DMS 273 treated with DMSO at 0.1 percent for 48 hours (cell line): ENCODE results near the gene STX2.
"Not testable (repeated sequence)": the region's sequence is repeated elsewhere in the genome, so short reads cannot be mapped to it uniquely, and the experiment has no call there.

Source experiments
- DNase-seq: peaks from one replicate; lab custom pipeline; 2025; lab: John Stamatoyannopoulos, UW

The STX2 gene

DNA sequence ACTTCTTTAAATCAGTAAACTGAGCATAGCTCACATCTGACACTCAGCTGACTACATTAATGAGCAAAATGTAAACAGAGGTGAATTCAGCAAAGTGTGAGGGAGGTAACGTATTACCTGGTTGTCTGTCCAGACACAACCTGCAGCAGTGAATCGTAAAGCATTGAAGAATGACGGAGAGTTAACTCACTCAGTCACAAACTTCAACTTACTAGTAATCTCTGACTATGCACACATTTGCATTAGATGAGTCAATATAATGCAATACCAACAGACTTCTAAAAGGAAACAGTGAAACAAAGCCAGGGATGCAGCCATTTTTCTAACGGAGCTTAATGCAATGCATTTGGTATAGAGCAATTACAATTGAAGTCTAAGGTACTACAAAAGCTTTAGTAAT lies 40.0 kb downstream of the STX2 start:
- no peak for DNase-seq

- no peak for DNase-seq
These were observed 41.9 kb downstream of the STX2 start for GRCh38 chr12:130796985-130797686.

GRCh38 chr12:130795906-130796305 lies 43.1 kb downstream of the STX2 start:
- DNase-seq: no peak

DNA sequence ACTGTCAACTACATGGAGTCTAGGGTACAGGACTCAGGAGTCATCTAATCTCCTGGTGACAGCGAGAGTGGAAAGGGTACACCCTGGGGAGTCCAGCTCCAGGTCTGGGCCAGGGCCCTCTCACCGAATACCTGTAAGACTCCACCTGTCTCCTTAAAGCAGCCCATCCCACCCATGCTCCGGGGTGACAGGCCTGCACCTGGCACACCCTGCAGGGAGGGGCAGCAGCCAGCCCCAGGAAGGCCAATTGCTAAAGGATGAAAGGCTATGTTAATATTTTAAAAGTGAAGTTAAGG lies 45.5 kb downstream of the STX2 start:
- no peak for DNase-seq

- no peak for DNase-seq
These were observed 46.1 kb downstream of the STX2 start for GRCh38 chr12:130792821-130793553.

- no peak for DNase-seq
These were observed 47.4 kb downstream of the STX2 start for GRCh38 chr12:130791629-130792028.

GRCh38 chr12:130788515-130788914 lies 50.5 kb downstream of the STX2 start:
- DNase-seq: no peak

DNA sequence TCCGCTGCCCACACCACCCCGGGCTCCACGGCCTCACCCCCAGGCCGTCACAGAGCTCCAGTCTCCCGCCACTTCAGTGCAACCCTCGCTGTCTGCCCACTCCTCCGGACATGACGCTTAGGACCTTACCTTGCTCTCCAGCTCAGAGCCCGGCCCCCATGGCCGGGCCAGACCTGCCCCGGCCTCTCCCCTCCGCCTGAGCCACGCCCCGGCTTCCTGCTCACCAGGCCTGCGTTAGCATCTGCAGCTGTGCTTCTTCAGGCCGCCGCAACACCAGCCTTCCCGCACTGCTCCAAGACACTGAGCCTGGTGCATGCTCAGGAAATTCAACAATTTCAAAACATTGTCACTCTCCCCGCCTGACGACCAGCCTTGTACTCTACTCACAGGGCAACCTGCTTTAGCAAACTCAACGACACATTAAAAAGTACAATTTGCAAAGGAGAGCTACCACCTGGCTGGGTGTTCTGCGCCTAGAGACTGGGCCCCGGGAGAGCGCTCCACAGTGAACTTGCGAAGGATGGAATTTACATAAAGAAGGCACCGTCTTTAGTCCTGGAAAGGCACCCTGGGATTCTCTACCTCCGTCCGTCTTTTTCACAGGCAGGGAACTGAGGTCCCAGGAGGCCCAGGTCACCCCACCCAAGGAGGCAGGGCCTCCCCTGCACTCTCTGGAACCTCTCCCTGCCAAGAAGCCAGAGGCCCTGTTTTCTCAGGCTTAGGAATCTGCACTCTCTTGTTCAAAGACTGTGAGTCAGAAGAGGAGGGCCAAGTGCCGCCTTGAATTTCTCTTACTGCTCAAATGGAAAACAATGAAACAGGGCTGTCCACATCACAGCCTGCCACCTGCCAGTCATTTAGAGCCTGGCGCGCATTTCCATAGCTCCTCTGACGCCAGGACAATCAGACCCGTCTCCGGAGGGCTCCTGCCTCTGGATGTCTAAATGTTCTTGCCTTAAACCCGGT lies 51.3 kb downstream of the STX2 start:
- no peak for DNase-seq

GRCh38 chr12:130787041-130787440 lies 52.0 kb downstream of the STX2 start:
- DNase-seq: no peak

GRCh38 chr12:130783110-130783715 lies 55.8 kb downstream of the STX2 start:
- DNase-seq: no peak

DNA sequence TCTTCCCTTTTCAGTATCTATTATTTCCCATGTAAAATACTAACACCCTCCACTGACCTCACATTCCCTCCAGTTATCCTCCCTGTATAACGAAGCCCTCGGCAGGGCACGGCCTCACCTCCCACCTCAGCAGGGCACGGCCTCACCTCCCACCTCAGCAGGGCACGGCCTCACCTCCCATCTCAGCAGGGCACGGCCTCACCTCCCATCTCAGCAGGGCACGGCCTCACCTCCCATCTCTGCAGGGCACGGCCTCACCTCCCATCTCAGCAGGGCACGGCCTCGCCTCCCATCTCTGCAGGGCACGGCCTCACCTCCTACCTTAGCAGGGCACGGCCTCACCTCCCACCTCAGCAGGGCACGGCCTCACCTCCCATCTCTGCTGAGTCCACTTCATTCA lies 56.8 kb downstream of the STX2 start:
- DNase-seq: not testable (repeated sequence)

DNA sequence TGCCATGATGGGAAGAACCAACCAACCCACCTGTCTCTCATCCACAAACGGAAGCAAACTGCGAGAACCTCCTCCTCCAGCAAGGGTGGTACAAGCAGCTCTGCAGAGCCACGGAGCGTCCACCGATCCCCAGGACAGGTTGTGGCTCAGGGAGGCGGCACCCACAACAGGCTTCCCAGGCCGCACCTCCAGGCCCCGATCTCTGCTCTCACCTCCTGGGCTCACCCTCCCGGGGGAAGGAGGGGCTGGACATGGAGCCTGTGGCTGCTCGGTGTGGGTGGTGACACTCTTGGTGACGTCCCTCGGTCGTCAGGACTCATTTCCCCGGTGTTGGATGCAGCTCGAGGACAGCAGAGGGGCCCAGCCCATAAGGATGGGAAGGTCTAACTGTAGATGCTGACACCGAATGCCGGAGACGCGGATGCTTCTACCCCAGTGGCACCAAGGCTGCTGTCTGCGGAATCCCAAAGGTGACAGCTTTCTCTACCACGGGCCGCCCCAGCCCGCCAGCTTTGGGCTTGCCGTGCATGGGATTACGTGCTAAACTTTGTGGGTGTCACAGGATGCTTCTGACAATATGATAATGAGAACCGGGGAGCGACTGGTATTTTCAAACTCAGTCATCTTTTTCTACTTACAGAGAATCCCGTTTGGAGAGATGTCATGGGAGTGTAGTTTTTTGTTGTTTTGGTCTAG lies 58.0 kb downstream of the STX2 start:
- no peak for DNase-seq

- DNase-seq: no peak
These were observed 58.7 kb downstream of the STX2 start for GRCh38 chr12:130780325-130780724.

DNA sequence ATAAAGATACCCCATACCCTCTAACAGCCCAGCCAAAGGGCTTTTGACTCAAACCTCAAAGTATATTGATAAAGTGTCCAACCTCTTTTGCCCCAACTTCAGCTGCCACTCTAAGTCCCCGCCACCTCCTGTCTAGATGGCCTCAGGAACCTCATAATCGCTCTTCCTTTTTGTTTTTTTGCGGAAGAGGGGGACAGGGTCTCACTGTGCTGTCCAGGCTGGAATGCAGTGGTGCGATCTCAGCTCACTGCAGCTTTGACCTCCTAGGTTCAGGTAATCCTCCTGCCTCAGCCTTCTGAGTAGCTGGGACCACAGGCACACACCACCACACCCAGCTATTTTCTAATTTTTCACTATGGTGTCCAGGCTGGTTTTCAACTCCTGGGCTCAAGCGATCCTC lies 60.3 kb downstream of the STX2 start:
- no peak for DNase-seq

DNA sequence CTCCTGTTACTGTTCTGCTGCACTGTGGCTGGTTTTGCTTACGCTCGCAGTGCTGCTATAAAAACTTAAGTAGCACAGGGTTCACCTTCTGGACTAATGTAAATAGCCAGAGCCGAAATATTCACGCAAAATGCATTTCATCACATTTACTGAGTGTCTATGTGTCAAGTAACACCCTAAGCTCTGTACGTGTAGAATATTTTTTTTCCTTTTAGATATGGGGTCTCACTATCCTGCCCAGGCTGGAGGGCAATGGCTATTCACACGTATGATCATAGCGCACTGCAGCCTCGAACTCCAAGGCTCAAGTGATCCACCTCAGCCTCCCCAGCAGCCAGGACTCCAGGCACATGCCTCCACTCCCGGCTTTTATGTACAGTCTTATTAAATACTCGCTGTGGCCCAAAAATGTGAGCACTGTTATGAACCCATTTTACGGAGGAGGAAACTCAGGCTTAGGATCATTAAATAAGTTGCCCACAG lies 62.2 kb downstream of the STX2 start:
- DNase-seq: no peak

DNA sequence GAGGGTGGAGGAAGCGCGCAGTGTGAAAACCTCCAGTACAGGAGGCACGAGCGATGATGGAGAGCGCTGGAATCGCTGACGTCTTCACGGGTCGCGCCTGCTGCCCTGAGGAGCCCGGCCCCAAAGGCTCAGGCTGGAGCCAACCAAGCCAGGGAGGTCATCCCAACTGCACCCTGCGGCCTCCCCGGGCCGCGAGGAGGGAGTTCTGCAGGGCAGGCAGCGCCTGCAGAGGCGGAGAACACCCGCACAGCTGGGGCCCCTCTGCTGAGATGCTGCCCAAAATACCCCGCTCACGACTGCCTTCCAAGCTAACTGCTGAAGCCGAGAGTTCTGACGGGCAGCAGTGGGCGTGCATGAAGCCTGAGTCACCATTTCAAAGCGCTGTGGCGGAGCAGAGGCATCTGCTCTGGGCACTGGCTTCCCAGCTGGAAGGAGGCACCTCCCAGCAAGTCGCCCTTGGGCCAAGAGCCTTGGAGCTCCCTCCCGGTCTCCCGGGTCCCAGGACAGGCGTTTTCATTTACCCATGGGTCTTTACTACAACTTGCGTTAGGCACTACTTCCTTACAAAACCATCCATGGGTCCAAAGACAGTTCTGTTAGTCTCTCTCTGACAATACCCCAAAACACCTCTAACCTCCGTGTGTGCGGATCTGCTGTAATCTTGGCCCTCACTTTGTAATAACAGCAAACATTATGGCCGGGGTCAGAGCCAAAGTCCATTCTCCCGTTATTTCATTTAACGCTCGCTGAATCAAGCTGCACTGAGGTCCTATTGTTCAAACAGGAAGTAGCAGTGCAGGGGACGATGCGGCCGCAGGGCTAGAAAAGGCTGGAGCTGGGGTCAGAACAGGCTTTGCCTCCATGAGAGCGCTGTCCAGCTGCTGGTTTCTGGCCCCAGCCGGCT lies 62.8 kb downstream of the STX2 start:
- no peak for DNase-seq

DNA sequence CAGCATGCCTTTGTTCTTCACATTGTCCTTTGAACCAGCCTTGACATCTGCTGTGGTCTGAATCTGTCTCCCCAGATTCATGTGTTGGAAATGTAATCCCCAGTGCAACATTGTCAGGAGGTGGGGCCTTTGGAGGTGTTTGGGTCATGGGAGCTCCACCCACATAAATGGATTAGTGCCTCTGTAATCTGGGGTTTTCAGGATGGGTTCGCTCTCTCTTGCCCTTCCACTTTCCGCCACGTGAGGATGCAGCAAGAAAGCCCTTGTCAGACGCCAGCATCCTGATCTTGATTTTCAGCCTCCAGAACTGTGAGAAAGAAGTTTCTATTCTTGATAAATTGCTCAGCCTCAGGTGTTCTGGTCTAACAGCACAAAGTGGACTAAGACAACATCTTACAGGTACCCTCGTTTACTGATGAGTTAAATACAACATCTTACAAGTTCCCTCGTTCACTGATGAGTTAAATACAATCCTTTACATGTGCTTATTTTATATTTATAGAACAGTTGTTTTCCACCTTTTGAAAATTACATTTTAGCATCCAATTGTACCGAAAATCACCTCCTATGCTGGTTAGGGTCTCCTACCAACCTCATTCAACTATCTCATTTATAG lies 68.5 kb downstream of the STX2 start:
- DNase-seq: no peak

- DNase-seq: no peak
These were observed 70.9 kb downstream of the STX2 start for GRCh38 chr12:130768120-130768519.

GRCh38 chr12:130766470-130766869 lies 72.6 kb downstream of the STX2 start:
- DNase-seq: no peak

- no peak for DNase-seq
These were observed 73.8 kb downstream of the STX2 start for GRCh38 chr12:130765186-130765659.
